HT-29 (cell line): ENCODE results near the gene DLL1. TPM values are rescaled to one million over a fixed set of nuclear protein-coding genes. Genes with fewer than 3 reads are reported as not detected.
"Not testable (repeated sequence)": the region's sequence is repeated elsewhere in the genome, so short reads cannot be mapped to it uniquely, and the experiment has no call there.

Source experiments
- DNase-seq: peaks from one replicate; pipeline ENCODE4 v3.0.0-alpha.2; 2015; ENCODE audit warnings: low spot score
- total RNA-seq: library from RNA; depleted of rRNA; stranded (reverse); fragments of >200 nt; shearing (Covaris generic); gene quantifications from 2 replicates; pipeline ENCODE4 v1.2.3, GENCODE V29; 2014

Gene DLL1
- total RNA-seq, 1 experiment from 2014 or later = 2.6 TPM

GRCh38 chr6:170269151-170269845 is 21.6 kb downstream of the DLL1 start:
- DNase-seq = no peak

GRCh38 chr6:170268216-170269129 is 22.4 kb downstream of the DLL1 start:
- DNase-seq = no peak

- DNase-seq = no peak
Measured at GRCh38 chr6:170267688-170268087, 23.2 kb downstream of the DLL1 start.

- DNase-seq = no peak
Measured at GRCh38 chr6:170266061-170266825, 24.6 kb downstream of the DLL1 start.

- DNase-seq = peak; percentile 62
Measured at GRCh38 chr6:170265655-170266054, 25.2 kb downstream of the DLL1 start.

GRCh38 chr6:170264644-170265043 is 26.2 kb downstream of the DLL1 start:
- not testable (repeated sequence) for DNase-seq

GRCh38 chr6:170264086-170264485 is 26.8 kb downstream of the DLL1 start:
- no peak for DNase-seq

GRCh38 chr6:170263410-170263809 is 27.5 kb downstream of the DLL1 start:
- DNase-seq = no peak

- DNase-seq = no peak
Measured at GRCh38 chr6:170262489-170263088, 28.3 kb downstream of the DLL1 start.

GRCh38 chr6:170261643-170262488 is 29.0 kb downstream of the DLL1 start:
- no peak for DNase-seq

GRCh38 chr6:170260686-170261085 is 30.2 kb downstream of the DLL1 start:
- peak; percentile 14 for DNase-seq

GRCh38 chr6:170259278-170259677 is 31.6 kb downstream of the DLL1 start:
- DNase-seq = no peak

- no peak for DNase-seq
Measured at GRCh38 chr6:170258407-170258806, 32.5 kb downstream of the DLL1 start.

GRCh38 chr6:170257376-170257775 is 33.5 kb downstream of the DLL1 start:
- DNase-seq = no peak

- DNase-seq = no peak
Measured at GRCh38 chr6:170256641-170257040, 34.2 kb downstream of the DLL1 start.

- DNase-seq = no peak
Measured at GRCh38 chr6:170255426-170256125, 35.3 kb downstream of the DLL1 start.

- DNase-seq = no peak
Measured at GRCh38 chr6:170254315-170255213, 36.3 kb downstream of the DLL1 start.

GRCh38 chr6:170253910-170254269 is 37.0 kb downstream of the DLL1 start:
- no peak for DNase-seq
